GM23338 (cell line): Measurements from ENCODE around the gene RNH1.

Experiments used
- CREB1 ChIP-seq: fragments of 250-450 bp; sonication (Bioruptor Pico); IDR thresholded peaks from 2 replicates; pipeline ENCODE4 v1.5.0; 2020; ENCODE audit warnings: low read depth, mild to moderate bottlenecking, moderate library complexity
- ETS1 ChIP-seq: IDR thresholded peaks from 2 replicates; pipeline ENCODE4 v1.6.1; 2016; ENCODE audit warnings: antibody characterized with exemption
- EZH2 ChIP-seq: fragments of 200-600 bp; sonication (generic); IDR thresholded peaks from one replicate; pipeline ENCODE4 v1.8.0; 2017; ENCODE audit warnings: antibody characterized with exemption, mild to moderate bottlenecking, low read depth; ENCODE audit not compliant: unreplicated experiment
- EZH2phosphoT487 ChIP-seq: fragments of 200-600 bp; sonication (generic); IDR thresholded peaks from one replicate; pipeline ENCODE4 v1.8.1; 2018; ENCODE audit warnings: antibody characterized with exemption; ENCODE audit not compliant: unreplicated experiment
- JUNB ChIP-seq: IDR thresholded peaks from one replicate; pipeline ENCODE4 v1.6.1; 2016; ENCODE audit warnings: antibody characterized with exemption; ENCODE audit not compliant: unreplicated experiment
- NANOG ChIP-seq: IDR thresholded peaks from 2 replicates; pipeline ENCODE4 v1.6.1; 2016; ENCODE audit warnings: antibody characterized with exemption, borderline replicate concordance
- POLR2AphosphoS5 ChIP-seq: IDR thresholded peaks from 2 replicates; pipeline ENCODE4 v1.6.1; 2016; ENCODE audit warnings: antibody characterized with exemption, low read depth
- STAT1 ChIP-seq: IDR thresholded peaks from one replicate; pipeline ENCODE4 v1.6.1; 2016; ENCODE audit warnings: antibody characterized with exemption; ENCODE audit not compliant: unreplicated experiment
- ZNF114 ChIP-seq: fragments of 250-450 bp; sonication (Bioruptor Pico); IDR thresholded peaks from 2 replicates; pipeline ENCODE4 v1.5.0; 2020; ENCODE audit warnings: mild to moderate bottlenecking, moderate library complexity
- ZNF331 ChIP-seq: fragments of 250-450 bp; sonication (Bioruptor Pico); IDR thresholded peaks from 2 replicates; pipeline ENCODE4 v1.5.0; 2020; ENCODE audit warnings: low read depth, mild to moderate bottlenecking, moderate library complexity
- TF ChIP-seq, protein P1 (sequence below), 2 experiments: fragments of 200-600 bp in 1 of 2; sonication (generic) in 1 of 2; conservative IDR thresholded peaks; 2 replicates each; pipeline versions ENCODE4 v1.5.1 to v1.6.1; 2016 to 2017; ENCODE audit warnings: antibody characterized with exemption in 2 of 2, low read depth in 2 of 2, mild to moderate bottlenecking in 2 of 2, moderate library complexity in 1 of 2
- TF ChIP-seq, protein P2 (sequence below): IDR thresholded peaks from one replicate; pipeline ENCODE4 v1.6.1; 2018; ENCODE audit warnings: antibody characterized with exemption; ENCODE audit not compliant: unreplicated experiment
- TF ChIP-seq, protein P3 (sequence below): fragments of 250-450 bp; sonication (Bioruptor Pico); IDR thresholded peaks from 2 replicates; pipeline ENCODE4 v1.5.0; 2020; ENCODE audit warnings: mild to moderate bottlenecking, moderate library complexity

GRCh38 chr11:475941-476340, 31.1 kb downstream of the RNH1 start:
- no peak for TF ChIP-seq EZH2phosphoT487
- TF ChIP-seq, protein P1, sequence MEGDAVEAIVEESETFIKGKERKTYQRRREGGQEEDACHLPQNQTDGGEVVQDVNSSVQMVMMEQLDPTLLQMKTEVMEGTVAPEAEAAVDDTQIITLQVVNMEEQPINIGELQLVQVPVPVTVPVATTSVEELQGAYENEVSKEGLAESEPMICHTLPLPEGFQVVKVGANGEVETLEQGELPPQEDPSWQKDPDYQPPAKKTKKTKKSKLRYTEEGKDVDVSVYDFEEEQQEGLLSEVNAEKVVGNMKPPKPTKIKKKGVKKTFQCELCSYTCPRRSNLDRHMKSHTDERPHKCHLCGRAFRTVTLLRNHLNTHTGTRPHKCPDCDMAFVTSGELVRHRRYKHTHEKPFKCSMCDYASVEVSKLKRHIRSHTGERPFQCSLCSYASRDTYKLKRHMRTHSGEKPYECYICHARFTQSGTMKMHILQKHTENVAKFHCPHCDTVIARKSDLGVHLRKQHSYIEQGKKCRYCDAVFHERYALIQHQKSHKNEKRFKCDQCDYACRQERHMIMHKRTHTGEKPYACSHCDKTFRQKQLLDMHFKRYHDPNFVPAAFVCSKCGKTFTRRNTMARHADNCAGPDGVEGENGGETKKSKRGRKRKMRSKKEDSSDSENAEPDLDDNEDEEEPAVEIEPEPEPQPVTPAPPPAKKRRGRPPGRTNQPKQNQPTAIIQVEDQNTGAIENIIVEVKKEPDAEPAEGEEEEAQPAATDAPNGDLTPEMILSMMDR (conservative IDR thresholded peaks at IDR 0.05; ENCODE audit: low read depth in 2 of 2) = no peak
- no peak for TF ChIP-seq EZH2
- no peak for TF ChIP-seq POLR2AphosphoS5
- TF ChIP-seq CREB1 (CRISPR knock-in tag) = no peak
- no peak for TF ChIP-seq ZNF331 (CRISPR knock-in tag)
- TF ChIP-seq, protein P2, sequence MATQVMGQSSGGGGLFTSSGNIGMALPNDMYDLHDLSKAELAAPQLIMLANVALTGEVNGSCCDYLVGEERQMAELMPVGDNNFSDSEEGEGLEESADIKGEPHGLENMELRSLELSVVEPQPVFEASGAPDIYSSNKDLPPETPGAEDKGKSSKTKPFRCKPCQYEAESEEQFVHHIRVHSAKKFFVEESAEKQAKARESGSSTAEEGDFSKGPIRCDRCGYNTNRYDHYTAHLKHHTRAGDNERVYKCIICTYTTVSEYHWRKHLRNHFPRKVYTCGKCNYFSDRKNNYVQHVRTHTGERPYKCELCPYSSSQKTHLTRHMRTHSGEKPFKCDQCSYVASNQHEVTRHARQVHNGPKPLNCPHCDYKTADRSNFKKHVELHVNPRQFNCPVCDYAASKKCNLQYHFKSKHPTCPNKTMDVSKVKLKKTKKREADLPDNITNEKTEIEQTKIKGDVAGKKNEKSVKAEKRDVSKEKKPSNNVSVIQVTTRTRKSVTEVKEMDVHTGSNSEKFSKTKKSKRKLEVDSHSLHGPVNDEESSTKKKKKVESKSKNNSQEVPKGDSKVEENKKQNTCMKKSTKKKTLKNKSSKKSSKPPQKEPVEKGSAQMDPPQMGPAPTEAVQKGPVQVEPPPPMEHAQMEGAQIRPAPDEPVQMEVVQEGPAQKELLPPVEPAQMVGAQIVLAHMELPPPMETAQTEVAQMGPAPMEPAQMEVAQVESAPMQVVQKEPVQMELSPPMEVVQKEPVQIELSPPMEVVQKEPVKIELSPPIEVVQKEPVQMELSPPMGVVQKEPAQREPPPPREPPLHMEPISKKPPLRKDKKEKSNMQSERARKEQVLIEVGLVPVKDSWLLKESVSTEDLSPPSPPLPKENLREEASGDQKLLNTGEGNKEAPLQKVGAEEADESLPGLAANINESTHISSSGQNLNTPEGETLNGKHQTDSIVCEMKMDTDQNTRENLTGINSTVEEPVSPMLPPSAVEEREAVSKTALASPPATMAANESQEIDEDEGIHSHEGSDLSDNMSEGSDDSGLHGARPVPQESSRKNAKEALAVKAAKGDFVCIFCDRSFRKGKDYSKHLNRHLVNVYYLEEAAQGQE = no peak
- no peak for TF ChIP-seq ETS1
- TF ChIP-seq NANOG = no peak
- TF ChIP-seq JUNB = no peak
- no peak for TF ChIP-seq ZNF114 (CRISPR knock-in tag)
- no peak for TF ChIP-seq STAT1
- TF ChIP-seq, protein P3, sequence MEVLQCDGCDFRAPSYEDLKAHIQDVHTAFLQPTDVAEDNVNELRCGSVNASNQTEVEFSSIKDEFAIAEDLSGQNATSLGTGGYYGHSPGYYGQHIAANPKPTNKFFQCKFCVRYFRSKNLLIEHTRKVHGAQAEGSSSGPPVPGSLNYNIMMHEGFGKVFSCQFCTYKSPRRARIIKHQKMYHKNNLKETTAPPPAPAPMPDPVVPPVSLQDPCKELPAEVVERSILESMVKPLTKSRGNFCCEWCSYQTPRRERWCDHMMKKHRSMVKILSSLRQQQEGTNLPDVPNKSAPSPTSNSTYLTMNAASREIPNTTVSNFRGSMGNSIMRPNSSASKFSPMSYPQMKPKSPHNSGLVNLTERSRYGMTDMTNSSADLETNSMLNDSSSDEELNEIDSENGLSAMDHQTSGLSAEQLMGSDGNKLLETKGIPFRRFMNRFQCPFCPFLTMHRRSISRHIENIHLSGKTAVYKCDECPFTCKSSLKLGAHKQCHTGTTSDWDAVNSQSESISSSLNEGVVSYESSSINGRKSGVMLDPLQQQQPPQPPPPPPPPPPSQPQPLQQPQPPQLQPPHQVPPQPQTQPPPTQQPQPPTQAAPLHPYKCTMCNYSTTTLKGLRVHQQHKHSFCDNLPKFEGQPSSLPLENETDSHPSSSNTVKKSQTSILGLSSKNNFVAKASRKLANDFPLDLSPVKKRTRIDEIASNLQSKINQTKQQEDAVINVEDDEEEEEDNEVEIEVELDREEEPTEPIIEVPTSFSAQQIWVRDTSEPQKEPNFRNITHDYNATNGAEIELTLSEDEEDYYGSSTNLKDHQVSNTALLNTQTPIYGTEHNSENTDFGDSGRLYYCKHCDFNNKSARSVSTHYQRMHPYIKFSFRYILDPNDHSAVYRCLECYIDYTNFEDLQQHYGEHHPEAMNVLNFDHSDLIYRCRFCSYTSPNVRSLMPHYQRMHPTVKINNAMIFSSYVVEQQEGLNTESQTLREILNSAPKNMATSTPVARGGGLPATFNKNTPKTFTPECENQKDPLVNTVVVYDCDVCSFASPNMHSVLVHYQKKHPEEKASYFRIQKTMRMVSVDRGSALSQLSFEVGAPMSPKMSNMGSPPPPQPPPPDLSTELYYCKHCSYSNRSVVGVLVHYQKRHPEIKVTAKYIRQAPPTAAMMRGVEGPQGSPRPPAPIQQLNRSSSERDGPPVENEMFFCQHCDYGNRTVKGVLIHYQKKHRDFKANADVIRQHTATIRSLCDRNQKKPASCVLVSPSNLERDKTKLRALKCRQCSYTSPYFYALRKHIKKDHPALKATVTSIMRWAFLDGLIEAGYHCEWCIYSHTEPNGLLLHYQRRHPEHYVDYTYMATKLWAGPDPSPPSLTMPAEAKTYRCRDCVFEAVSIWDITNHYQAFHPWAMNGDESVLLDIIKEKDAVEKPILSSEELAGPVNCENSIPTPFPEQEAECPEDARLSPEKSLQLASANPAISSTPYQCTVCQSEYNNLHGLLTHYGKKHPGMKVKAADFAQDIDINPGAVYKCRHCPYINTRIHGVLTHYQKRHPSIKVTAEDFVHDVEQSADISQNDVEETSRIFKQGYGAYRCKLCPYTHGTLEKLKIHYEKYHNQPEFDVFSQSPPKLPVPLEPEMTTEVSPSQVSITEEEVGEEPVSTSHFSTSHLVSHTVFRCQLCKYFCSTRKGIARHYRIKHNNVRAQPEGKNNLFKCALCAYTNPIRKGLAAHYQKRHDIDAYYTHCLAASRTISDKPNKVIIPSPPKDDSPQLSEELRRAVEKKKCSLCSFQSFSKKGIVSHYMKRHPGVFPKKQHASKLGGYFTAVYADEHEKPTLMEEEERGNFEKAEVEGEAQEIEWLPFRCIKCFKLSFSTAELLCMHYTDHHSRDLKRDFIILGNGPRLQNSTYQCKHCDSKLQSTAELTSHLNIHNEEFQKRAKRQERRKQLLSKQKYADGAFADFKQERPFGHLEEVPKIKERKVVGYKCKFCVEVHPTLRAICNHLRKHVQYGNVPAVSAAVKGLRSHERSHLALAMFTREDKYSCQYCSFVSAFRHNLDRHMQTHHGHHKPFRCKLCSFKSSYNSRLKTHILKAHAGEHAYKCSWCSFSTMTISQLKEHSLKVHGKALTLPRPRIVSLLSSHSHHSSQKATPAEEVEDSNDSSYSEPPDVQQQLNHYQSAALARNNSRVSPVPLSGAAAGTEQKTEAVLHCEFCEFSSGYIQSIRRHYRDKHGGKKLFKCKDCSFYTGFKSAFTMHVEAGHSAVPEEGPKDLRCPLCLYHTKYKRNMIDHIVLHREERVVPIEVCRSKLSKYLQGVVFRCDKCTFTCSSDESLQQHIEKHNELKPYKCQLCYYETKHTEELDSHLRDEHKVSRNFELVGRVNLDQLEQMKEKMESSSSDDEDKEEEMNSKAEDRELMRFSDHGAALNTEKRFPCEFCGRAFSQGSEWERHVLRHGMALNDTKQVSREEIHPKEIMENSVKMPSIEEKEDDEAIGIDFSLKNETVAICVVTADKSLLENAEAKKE (CRISPR knock-in tag) = no peak
